Stimulated activated CD8-positive, alpha-beta memory T cell treated with anti-CD3 and anti-CD28 coated beads, Interleukin-15, amount 100 ng/mL, for 1 hour (primary cell): ENCODE results near the gene CNTLN.
"Not testable (repeated sequence)": the region's sequence is repeated elsewhere in the genome, so short reads cannot be mapped to it uniquely, and the experiment has no call there.

Experiments used
- DNase-seq: peaks from one replicate; pipeline ENCODE4 v3.0.0-alpha.2; 2020; ENCODE audit warnings: low read depth

Gene CNTLN

DNA sequence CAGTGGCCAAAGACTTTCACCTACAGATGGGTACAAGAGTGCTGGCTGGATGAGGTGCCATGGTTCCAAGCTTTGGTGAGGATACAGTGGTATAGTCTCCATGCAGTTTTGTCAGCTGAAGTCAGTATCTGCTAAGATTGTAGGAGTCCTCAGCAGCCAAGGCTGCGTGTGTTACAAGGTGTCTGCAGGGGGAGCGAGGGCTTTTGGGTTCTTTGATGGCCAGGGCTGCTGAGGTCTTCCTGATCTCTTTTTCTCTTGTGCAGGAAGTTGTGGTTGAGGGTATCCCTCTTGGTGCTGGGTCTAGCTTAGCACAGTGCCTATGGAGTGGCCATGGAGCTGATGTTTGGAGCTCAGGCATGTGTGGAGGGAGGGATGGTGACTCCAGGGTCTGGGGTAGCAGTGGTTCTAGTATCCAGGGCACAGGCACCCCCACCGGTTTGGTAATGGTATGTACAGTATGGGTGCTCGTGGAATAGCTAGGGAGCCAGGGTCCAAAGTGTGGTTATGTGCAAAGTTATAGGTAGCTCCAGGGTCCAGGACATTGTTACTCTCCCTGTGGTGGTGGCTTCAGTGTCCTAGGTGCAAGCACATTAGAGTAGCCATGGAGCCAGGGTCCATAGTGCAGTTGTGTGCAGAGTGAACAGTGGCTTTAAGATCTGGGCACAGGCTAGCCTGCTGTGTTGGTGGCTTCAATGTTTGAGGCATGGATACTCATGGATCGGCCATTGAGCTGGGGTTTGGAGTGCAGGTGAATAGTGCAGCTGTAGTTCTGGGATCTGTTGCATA is 36.7 kb downstream of the CNTLN start:
- no peak for DNase-seq

DNA sequence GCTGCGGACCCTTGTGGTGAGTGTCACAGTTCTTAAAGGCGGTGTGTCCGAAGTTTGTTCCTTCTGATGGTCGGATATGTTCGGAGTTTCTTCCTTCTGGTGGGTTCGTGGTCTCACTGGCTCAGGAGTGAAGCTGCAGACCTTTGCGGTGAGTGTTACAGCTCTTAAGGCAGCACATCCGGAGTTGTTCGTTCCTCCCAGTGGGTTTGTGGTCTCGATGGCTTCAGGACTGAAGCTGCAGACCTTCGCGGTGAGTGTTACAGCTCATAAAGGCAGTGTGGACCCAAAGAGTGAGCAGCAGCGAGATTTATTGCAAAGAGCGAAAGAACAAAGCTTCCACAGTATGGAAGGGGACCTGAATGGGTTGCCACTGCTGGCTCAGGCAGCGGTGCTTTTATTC is 42.7 kb downstream of the CNTLN start:
- DNase-seq = not testable (repeated sequence)

DNA sequence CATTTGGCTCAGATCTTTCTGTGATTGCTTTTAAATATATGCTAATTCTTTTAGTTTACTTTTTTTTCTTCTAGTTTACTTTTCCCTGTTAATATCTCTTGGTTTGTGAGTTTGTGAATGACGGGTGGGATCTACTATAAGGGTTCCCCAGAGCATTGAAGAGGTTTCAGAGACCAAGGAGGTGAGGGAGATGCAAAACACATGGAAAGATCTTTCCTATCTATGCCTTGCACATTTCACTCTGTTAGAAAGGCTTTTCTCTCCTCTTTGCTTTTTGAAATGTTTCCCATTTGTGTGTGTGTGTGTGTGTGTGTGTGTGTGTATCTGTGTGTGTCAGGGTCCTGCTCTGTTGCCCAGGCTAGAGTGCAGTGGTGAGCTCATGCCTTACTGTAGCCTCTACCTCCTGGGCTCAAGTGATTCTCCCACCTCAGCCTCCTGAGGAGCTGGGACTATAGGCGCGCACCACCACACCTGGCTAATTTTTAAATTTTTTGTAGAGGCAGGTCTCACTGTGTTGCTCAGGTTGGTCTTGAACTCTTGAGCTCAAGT is 50.7 kb downstream of the CNTLN start:
- DNase-seq = no peak

- DNase-seq = no peak
These were observed 56.2 kb downstream of the CNTLN start for GRCh38 chr9:17191082-17191481.

DNA sequence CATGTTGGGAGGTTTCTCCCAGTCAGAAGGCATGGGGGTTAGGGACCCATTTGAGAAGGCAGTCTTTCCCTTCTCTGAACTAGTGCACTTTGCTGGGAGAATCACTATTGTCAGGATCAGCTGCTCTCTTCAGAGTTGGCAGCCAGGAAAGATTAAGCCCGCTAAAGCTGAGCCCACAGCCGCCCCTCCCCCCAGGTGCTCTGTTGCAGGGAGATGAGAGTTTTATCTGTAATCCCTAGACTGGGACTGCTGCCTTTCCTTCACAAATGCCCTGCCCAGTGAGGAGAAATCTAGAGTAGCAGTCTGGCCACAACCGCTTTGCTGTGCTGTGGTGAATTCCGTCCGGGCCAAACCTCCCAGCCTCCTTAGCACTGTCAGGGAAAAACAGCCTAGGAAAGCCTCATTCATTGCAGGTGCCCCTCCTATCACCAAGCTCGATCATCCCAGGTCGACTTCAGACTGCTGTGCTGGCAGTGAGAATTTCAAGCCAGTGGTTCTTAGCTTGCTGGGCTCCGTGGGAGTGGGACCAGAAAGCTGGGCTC is 69.8 kb downstream of the CNTLN start:
- DNase-seq = no peak

DNA sequence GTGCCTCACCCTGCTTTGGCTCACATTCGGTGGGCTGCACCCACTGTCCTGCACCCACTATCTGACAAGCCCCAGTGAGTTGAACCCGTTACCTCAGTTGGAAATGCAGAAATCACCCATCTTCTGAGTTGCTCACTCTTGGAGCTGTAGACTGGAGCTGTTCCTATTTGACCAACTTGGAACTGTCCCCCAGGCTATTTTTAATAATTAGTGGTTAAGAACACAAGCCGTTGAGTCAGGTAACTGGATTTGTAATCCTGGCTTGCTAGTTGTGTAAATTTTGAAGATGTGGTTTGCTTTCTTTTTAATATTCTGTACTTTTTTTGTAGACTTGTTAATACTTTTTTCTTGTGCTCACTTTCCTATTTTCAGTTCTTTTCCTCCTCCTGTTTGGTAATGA is 81.2 kb downstream of the CNTLN start:
- no peak for DNase-seq

DNA sequence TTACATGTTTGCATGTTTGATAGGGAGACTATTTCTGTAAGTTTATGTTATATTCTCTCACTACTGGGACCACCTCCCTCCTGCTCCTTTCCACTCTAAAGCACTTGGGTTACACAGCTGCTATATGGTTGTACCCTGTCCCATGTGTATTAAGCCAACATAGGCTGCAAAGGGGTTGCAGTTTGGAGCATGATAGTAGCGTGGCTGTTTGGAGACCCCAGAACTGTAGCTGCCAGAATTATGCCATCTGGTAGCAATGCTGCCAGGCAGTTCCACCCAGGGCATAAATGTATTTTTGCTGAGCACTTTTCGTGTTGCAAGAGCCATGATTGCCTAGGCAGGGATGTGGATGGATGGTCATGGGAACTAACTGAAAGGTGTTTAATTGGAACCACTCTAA is 81.8 kb downstream of the CNTLN start:
- DNase-seq = no peak

GRCh38 chr9:17217272-17217671 is 82.4 kb downstream of the CNTLN start:
- no peak for DNase-seq

GRCh38 chr9:17219261-17219660 is 84.4 kb downstream of the CNTLN start:
- no peak for DNase-seq

- DNase-seq = no peak
These were observed 88.1 kb downstream of the CNTLN start for GRCh38 chr9:17222932-17223331.

GRCh38 chr9:17225407-17225806 is 90.6 kb downstream of the CNTLN start:
- no peak for DNase-seq

DNA sequence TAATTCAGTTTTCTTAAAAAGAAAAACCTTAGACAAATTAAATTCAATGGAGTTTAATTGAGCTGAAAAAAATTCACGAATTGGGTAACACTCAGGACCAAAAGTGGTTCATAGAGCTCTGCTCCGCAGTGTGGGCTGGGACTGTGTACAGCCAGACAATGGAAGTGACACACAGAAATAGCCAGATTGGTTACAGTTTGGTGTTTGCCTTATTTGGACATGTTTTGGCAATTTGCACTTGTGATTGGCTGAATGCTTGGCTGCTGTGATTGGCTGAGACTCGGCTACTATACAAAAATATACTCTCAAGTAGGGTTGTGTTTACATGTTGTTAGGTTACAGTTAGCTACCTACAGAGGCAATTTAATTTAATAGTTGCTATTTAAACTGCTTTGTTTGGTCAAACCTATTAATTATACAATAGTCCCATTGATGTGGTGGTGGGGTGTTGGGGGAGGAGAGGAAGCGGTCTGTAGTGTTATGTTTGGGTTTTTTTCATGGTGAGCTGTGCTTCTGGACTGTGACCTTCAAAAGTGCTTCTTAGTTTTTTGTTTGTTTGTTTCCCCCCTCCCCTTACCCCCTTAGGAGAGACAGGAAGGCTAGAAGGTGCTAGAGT is 95.2 kb downstream of the CNTLN start:
- no peak for DNase-seq

- DNase-seq = no peak
These were observed 95.8 kb downstream of the CNTLN start for GRCh38 chr9:17230646-17231045.

DNA sequence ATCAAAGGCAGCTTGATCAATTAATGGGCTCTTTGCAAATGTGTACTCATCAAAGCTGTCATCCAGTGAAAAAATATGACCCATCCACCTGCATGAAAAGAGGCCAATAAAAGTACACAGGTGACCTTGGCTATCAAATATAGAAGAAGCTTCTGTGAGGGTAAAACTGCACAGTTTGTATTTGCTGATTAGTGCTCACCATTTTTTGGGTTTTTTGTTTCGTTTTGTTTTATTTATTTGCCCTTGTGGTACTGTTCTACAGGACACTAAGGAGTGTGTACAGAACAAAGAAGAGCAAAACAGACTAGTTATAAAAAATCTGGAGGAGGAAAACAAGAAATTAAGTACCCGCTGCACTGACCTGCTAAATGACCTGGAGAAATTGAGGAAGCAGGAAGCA is 101.3 kb downstream of the CNTLN start:
- no peak for DNase-seq

DNA sequence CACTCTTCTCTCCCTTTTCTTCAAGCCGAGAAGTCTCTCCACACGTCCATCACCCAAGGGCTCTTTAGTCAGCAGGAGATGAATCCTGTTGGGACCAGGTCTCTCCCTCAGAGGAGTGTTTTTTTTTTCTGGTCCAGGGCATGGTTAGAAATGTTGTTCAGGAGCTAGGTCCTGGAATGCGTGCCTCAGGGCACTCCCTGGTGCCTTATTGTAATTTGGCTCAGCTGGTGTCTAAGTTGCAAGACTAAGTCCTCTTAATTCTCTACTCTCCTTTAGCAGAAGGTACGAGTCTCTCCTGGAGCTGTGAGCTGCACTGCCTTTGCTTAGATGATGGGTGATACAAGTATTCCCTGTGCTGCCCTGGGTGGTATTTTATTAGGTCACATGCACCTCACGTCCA is 111.9 kb downstream of the CNTLN start:
- no peak for DNase-seq

DNA sequence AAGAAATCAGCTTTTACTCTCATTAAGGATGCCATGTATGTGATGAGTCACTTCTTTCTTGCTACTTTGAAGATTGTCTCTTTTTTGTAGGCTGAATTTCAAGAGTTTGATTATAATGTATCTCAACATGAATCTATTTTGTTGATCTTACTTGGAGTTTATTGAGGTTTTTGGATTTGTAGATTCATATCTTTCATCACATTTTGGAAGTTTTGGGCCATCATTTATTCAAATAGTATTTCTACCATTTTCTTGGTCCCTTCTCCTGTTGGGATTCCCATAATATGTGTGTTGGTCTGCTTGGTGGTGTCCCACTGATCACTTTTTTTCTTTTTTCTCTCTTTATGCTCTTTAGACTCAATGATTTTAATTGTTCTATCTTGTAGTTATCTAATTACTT is 116.3 kb downstream of the CNTLN start:
- no peak for DNase-seq

DNA sequence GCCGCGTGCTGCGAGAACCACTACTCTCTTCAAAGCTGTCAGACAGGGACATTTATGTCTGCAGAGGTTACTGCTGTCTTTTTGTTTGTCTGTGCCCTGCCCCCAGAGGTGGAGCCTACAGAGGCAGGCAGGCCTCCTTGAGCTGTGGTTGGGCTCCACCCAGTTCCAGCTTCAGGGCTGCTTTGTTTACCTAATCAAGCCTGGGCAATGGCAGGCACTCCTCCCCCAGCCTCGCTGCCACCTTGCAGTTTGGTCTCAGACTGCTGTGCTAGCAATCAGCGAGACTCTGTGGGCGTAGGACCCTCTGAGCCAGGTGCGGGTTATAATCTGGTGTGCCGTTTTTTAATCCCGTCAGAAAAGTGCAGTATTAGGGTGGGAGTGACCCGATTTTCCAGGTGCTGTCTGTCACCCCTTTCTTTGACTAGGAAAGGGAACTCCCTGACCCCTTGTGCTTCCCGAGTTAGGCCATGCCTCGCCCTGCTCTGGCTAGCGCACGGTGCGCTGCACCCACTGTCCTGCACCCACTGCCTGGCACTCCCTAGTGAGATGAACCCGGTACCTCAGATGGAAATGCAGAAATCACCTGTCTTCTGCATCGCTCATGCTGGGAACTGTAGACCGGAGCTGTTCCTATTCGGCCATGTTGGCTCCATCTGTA is 133.8 kb downstream of the CNTLN start:
- not testable (repeated sequence) for DNase-seq

DNA sequence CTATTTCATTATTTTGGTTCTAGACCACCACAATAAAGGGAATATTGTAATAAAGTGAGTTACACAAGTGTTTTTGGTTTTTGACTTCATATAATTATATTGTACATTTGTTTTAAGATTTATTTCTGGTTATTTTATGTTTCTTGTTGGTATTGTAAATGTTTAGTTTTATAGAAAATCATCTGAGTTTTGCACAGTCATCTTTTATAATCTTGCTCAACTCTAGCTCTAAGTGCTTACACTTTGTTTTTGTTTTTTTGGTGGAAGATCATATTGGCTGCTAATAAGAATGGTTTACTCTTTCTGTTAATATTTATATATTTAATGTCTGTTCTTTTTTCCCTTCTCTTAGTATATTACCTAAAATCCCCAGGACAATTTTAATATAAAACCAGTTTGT is 135.0 kb downstream of the CNTLN start:
- DNase-seq = no peak

DNA sequence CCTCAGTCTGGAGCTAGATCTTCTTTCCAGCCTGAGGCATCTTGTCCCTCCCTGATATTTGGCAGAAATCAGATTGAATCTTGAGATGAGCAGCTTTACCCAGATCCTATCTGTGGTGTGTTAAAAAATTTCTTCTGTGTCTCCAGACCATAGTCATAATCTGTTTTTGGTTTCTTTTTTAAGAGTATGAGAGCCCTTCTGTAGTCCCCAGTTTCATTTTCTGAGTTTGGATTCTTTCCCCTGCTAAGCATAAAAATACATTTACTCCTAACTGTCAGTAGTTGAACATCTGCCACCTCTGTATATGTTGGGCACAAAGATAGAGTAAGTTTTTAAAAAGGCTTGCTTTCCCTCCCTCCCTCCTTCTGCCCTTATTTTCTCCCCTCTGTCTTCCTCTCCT is 137.7 kb downstream of the CNTLN start:
- DNase-seq = no peak

DNA sequence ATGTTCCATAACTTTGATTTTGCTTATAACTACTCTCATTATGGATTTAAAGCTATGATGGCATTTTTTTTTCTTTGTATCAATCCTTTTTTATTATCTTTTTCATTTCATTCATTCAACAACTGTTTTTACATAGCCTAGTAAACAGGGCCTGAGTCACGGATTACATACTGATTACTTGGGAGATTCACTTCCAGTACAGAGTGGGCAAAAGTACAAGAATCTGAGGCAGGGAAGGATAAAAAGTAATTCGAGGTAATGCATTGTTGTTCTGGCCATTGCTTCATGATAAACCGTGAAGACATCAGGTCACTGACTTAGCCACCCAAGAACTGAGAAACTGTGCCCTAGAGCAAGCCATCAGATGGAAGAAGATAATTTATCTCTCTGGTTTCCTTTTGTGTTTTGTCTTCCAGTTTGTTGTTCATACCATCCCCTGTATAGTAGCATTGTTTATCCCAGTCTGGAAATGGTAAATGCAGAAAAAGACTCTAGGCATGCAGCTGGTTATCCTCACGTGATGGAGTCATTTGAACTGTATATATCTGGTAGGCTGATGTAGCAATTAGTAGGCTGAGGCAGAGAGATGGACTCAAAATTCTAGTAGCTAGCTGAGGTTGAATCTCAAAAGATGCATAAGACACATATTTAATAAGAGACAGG is 145.6 kb downstream of the CNTLN start:
- no peak for DNase-seq

DNA sequence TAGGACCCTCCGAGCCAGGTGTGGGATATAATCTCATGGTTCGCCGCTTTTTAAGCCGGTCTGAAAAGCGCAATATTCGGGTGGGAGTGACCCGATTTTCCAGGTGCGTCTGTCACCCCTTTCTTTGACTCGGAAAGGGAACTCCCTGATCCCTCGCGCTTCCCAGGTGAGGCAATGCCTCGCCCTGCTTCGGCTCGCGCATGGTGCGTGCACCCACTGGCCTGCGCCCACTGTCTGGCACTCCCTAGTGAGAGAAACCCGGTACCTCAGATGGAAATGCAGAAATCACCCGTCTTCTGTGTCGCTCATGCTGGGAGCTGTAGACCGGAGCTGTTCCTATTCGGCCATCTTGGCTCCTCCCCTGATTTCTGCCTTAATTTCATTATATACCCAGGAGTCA is 155.8 kb downstream of the CNTLN start:
- DNase-seq = not testable (repeated sequence)

- no peak for DNase-seq
These were observed 156.9 kb downstream of the CNTLN start for GRCh38 chr9:17291766-17292165.
